K562 (cell line): ENCODE data around the gene PSMA6. TPM values are rescaled to one million over a fixed set of nuclear protein-coding genes. Genes with fewer than 3 reads are reported as not detected.

Source experiments
- CXXC5 ChIP-seq: fragments of 250-450 bp; sonication (Bioruptor Pico); IDR thresholded peaks from 2 replicates; pipeline ENCODE4 v1.8.0; 2022; ENCODE audit warnings: inconsistent platforms, mild to moderate bottlenecking, moderate library complexity
- HBP1 ChIP-seq: fragments of 450-650 bp; formaldehyde crosslinking; IDR thresholded peaks from 2 replicates; pipeline ENCODE4 v1.4.0; 2022; ENCODE audit warnings: missing genetic modification characterization
- L3MBTL2 ChIP-seq: fragments of 450-650 bp; IDR thresholded peaks from 2 replicates; pipeline ENCODE4 v1.6.1; 2016; ENCODE audit warnings: mild to moderate bottlenecking, moderate library complexity
- LEF1 ChIP-seq: fragments of 450-650 bp; IDR thresholded peaks from 2 replicates; pipeline ENCODE4 v1.6.1; 2016; ENCODE audit warnings: mild to moderate bottlenecking
- NCOA1 ChIP-seq: fragments of 450-650 bp; IDR thresholded peaks from 2 replicates; pipeline ENCODE4 v1.6.1; 2016; ENCODE audit warnings: low read depth
- PHF8 ChIP-seq: fragments of 200-600 bp; sonication (generic); IDR thresholded peaks from 2 replicates; pipeline ENCODE4 v1.6.1; 2012; ENCODE audit warnings: mixed run types, mild to moderate bottlenecking, inconsistent platforms, low read length, moderate library complexity, borderline replicate concordance
- PKNOX1 ChIP-seq: fragments of 450-650 bp; IDR thresholded peaks from 2 replicates; pipeline ENCODE4 v1.6.1; 2016
- PML ChIP-seq: IDR thresholded peaks from 2 replicates; pipeline ENCODE4 v1.6.1; 2012; ENCODE audit warnings: low read length, inconsistent platforms
- REST ChIP-seq, 2 experiments: fragments of 450-650 bp; formaldehyde crosslinking in 1 of 2; IDR thresholded peaks; 2 replicates each; pipeline versions ENCODE4 v1.4.0 to v1.6.1; 2014 to 2020; ENCODE audit warnings: mild to moderate bottlenecking in 2 of 2, borderline replicate concordance in 1 of 2, low read depth in 1 of 2
- SP2 ChIP-seq: IDR thresholded peaks from 2 replicates; pipeline ENCODE4 v1.6.1; 2011; ENCODE audit warnings: mild to moderate bottlenecking, low read depth, low read length, moderate library complexity; ENCODE audit not compliant: poor library complexity, severe bottlenecking; ENCODE audit errors: extremely low read depth
- ZFP1 ChIP-seq: fragments of 450-650 bp; formaldehyde crosslinking; IDR thresholded peaks from 2 replicates; pipeline ENCODE4 v1.4.0; 2020; ENCODE audit warnings: mild to moderate bottlenecking, mixed read lengths
- polyA plus RNA-seq, 8 experiments: library from polyadenylated mRNA; depleted of rRNA in 4 of 8; stranded (reverse) in 5 of 8; unstranded in 3 of 8; fragments of >200 nt; fragmentation: Nextera tagmentation in 2 of 8; fragmentation: Illumina TruSeq in 1 of 8; extraction: Ambion mirVana in 2 of 8; extraction: Trizol in 1 of 8; gene quantifications; 2 replicates each; pipeline versions ENCODE4 v1.2.1 to v1.2.3, GENCODE V29; 2011 to 2014; ENCODE audit warnings: inconsistent platforms in 1 of 8, missing spikeins in 1 of 8
- total RNA-seq, 7 experiments: library from RNA; depleted of rRNA in 6 of 7; stranded (reverse); fragments of >200 nt in 6 of 7; fragmentation: Illumina TruSeq in 2 of 7; extraction: Trizol in 2 of 7; gene quantifications; 2 replicates each; pipeline versions ENCODE4 v1.2.1 to v1.2.3, GENCODE V29; 2011 to 2021; ENCODE audit warnings: low replicate concordance in 1 of 7
- TF ChIP-seq, protein P1 (sequence below), 2 experiments: fragments of 450-650 bp in 1 of 2; IDR thresholded peaks; 2 replicates each; pipeline ENCODE4 v1.6.1; 2011 to 2017; ENCODE audit warnings: low read depth in 2 of 2, antibody characterized with exemption in 1 of 2, borderline replicate concordance in 1 of 2, low read length in 1 of 2, mild to moderate bottlenecking in 1 of 2, mixed read lengths in 1 of 2; ENCODE audit not compliant: control insufficient read depth in 1 of 2

Gene PSMA6
- total and polyA plus RNA-seq, 9 of the 15 experiments (the other 6 are each of a cell fraction or from before 2014, with no cell fraction given), result 210 to 952 (median 288) TPM

GRCh38 chr14:35365130-35366055 is 73.2 kb downstream of the PSMA6 start (continued):
- TF ChIP-seq PKNOX1, result peak; percentile 49
- no peak for TF ChIP-seq PML
- no peak for TF ChIP-seq REST (IDR thresholded peaks at IDR 0.05; ENCODE audit: borderline replicate concordance)
- no peak for TF ChIP-seq REST (CRISPR knock-in tag; IDR thresholded peaks at IDR 0.05; ENCODE audit: low read depth)
- no peak for TF ChIP-seq ZFP1 (CRISPR knock-in tag)
- TF ChIP-seq NCOA1, result no peak
- TF ChIP-seq, protein P1, sequence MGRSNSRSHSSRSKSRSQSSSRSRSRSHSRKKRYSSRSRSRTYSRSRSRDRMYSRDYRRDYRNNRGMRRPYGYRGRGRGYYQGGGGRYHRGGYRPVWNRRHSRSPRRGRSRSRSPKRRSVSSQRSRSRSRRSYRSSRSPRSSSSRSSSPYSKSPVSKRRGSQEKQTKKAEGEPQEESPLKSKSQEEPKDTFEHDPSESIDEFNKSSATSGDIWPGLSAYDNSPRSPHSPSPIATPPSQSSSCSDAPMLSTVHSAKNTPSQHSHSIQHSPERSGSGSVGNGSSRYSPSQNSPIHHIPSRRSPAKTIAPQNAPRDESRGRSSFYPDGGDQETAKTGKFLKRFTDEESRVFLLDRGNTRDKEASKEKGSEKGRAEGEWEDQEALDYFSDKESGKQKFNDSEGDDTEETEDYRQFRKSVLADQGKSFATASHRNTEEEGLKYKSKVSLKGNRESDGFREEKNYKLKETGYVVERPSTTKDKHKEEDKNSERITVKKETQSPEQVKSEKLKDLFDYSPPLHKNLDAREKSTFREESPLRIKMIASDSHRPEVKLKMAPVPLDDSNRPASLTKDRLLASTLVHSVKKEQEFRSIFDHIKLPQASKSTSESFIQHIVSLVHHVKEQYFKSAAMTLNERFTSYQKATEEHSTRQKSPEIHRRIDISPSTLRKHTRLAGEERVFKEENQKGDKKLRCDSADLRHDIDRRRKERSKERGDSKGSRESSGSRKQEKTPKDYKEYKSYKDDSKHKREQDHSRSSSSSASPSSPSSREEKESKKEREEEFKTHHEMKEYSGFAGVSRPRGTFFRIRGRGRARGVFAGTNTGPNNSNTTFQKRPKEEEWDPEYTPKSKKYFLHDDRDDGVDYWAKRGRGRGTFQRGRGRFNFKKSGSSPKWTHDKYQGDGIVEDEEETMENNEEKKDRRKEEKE (IDR thresholded peaks at IDR 0.05; ENCODE audit: borderline replicate concordance in 1 of 2, control insufficient read depth in 1 of 2, low read depth in 2 of 2, low read length in 1 of 2), result no peak
- no peak for TF ChIP-seq HBP1 (CRISPR knock-in tag)
- peak; percentile 27; the same call in 1 of the 2 replicates for TF ChIP-seq LEF1
- peak; percentile 95 for TF ChIP-seq L3MBTL2
- TF ChIP-seq PHF8, result no peak
- TF ChIP-seq SP2, result no peak
- TF ChIP-seq CXXC5 (CRISPR knock-in tag), result peak; percentile 53; the same call in 1 of the 2 replicates
